ENCODE results near the gene AKAP13.

DNA sequence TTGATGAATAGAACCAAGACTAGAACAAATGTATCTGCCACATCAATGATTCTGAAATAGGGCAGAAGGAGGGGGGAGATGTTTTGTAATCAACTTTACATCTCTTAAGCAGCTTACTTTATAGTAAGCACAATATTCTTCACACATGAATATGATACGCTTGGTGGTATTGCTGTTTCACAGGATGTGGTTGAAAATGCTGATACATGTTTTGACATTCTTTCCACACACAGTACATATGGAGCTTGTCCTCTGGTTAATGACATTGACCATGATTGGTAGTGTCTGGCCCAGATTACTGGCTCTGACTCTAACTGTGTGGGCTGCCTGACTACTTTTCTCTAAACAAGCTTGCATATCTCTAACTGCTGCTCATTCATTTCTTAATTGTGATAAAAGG is 245.5 kb downstream of the AKAP13 start:
- no peak for TF ChIP-seq CTCF (IDR thresholded peaks at IDR 0.05)
- no peak for TF ChIP-seq POLR2A (IDR thresholded peaks at IDR 0.05)
- TF ChIP-seq EP300 (IDR thresholded peaks at IDR 0.05) = no peak
- peak in 1 of 2 donors; percentile 68 for TF ChIP-seq POLR2AphosphoS5 (IDR thresholded peaks at IDR 0.05)
